Colon (tissue), 2 donors: ENCODE measurements around the gene CROCC.

Experiments used
- FAIRE-seq: peaks from 2 replicates; lab custom pipeline; 2012; peaks lifted over from hg19 to GRCh38; lab: Jason Lieb, UNC
- donor health status: control.
- donor health status: control.

The CROCC gene

GRCh38 chr1:16969651-16970050 is 47.9 kb downstream of the CROCC start:
- no peak for FAIRE-seq

GRCh38 chr1:16970132-16970910 is 48.6 kb downstream of the CROCC start:
- no peak for FAIRE-seq

GRCh38 chr1:16971341-16972188 is 49.8 kb downstream of the CROCC start:
- FAIRE-seq = no peak

- FAIRE-seq = no peak
These were observed 50.6 kb downstream of the CROCC start for GRCh38 chr1:16972189-16972895.

- FAIRE-seq = no peak
These were observed 51.5 kb downstream of the CROCC start for GRCh38 chr1:16973215-16973614.

GRCh38 chr1:16975211-16975610 is 53.5 kb downstream of the CROCC start:
- no peak for FAIRE-seq

GRCh38 chr1:16975838-16976237 is 54.1 kb downstream of the CROCC start:
- FAIRE-seq = no peak

- no peak for FAIRE-seq
These were observed 55.2 kb downstream of the CROCC start for GRCh38 chr1:16976966-16977365.

GRCh38 chr1:16977377-16977776 is 55.6 kb downstream of the CROCC start:
- FAIRE-seq = no peak

GRCh38 chr1:16978139-16978538 is 56.4 kb downstream of the CROCC start:
- FAIRE-seq = no peak

GRCh38 chr1:16978567-16979474 is 57.1 kb downstream of the CROCC start:
- no peak for FAIRE-seq

GRCh38 chr1:16979475-16980327 is 58.0 kb downstream of the CROCC start:
- FAIRE-seq = no peak

- FAIRE-seq = no peak
These were observed 58.9 kb downstream of the CROCC start, which contains the start of gene MFAP2 for GRCh38 chr1:16980473-16981268. TSS of gene MFAP2 (minus strand) at chr1:16980620. CDS start at chr1:16978273, 2,347 bp downstream.

- no peak for FAIRE-seq
These were observed 59.6 kb downstream of the CROCC start for GRCh38 chr1:16981269-16981849.

- no peak for FAIRE-seq
These were observed 61.2 kb downstream of the CROCC start for GRCh38 chr1:16982902-16983301.

GRCh38 chr1:16983649-16984048 is 61.9 kb downstream of the CROCC start:
- no peak for FAIRE-seq

- FAIRE-seq = no peak
These were observed 63.0 kb downstream of the CROCC start for GRCh38 chr1:16984717-16985116.

- no peak for FAIRE-seq
These were observed 64.4 kb downstream of the CROCC start for GRCh38 chr1:16986113-16986512.

- FAIRE-seq = no peak
These were observed 64.8 kb downstream of the CROCC start for GRCh38 chr1:16986560-16986959.
